Neuron (in vitro differentiated cells): Measurements from ENCODE around the gene PRR5L.

Experiments used
- H2AFZ ChIP-seq: one replicate; pipeline ENCODE4 v1.6.1; 2013; ENCODE audit warnings: low read depth, mild to moderate bottlenecking, inconsistent platforms, low read length, moderate library complexity
- H3K27me3 ChIP-seq: one replicate; pipeline ENCODE4 v1.6.1; 2013; ENCODE audit warnings: low read length; ENCODE audit not compliant: insufficient read depth
- H3K36me3 ChIP-seq: one replicate; pipeline ENCODE4 v1.6.1; 2013; ENCODE audit warnings: low read length; ENCODE audit not compliant: insufficient read depth
- H3K4me1 ChIP-seq: one replicate; pipeline ENCODE4 v1.6.1; 2013; ENCODE audit warnings: low read length; ENCODE audit not compliant: insufficient read depth
- H3K4me3 ChIP-seq: 2 replicates; pipeline ENCODE4 v1.5.1; 2013; ENCODE audit warnings: mild to moderate bottlenecking, low read length, moderate library complexity
- H3K9me3 ChIP-seq: one replicate; pipeline ENCODE4 v1.6.1; 2013; ENCODE audit warnings: low read length

PRR5L gene

GRCh38 chr11:36265793-36266628, 30.1 kb upstream of the PRR5L start:
- peaks cover 3% of the 10 kb centered on the region for H3K4me1 ChIP-seq
- H3K4me3 ChIP-seq, result no peak overlapping the region
- H3K9me3 ChIP-seq, result peaks cover 3% of the 10 kb centered on the region
- H2AFZ ChIP-seq, result no peak overlapping the region
- H3K36me3 ChIP-seq, result no peaks in the 10 kb centered on the region
- H3K27me3 ChIP-seq, result no peaks in the 10 kb centered on the region

GRCh38 chr11:36266767-36267166, 29.3 kb upstream of the PRR5L start:
- peaks cover 8% of the 10 kb centered on the region for H3K9me3 ChIP-seq
- no peak overlapping the region for H3K4me3 ChIP-seq
- no peak overlapping the region for H2AFZ ChIP-seq
- peaks cover 3% of the 10 kb centered on the region for H3K4me1 ChIP-seq
- peaks cover under 1% of the 10 kb centered on the region for H3K36me3 ChIP-seq
- H3K27me3 ChIP-seq, result no peaks in the 10 kb centered on the region

GRCh38 chr11:36268337-36268985, 27.6 kb upstream of the PRR5L start:
- Histone ChIP-seq H3K36me3 (peaks cover 4% of the 10 kb centered on the region), H3K27me3 (no peaks in the 10 kb centered on the region), H2AFZ (no peak overlapping the region), H3K4me3 (no peak overlapping the region), H3K4me1 (peaks cover 15% of the 10 kb centered on the region), H3K9me3 (peaks cover 10% of the 10 kb centered on the region)

- Histone ChIP-seq H3K4me1 (peaks cover 15% of the 10 kb centered on the region), H3K9me3 (peaks cover 14% of the 10 kb centered on the region)
These were observed 25.4 kb upstream of the PRR5L start for GRCh38 chr11:36270701-36271100.

DNA sequence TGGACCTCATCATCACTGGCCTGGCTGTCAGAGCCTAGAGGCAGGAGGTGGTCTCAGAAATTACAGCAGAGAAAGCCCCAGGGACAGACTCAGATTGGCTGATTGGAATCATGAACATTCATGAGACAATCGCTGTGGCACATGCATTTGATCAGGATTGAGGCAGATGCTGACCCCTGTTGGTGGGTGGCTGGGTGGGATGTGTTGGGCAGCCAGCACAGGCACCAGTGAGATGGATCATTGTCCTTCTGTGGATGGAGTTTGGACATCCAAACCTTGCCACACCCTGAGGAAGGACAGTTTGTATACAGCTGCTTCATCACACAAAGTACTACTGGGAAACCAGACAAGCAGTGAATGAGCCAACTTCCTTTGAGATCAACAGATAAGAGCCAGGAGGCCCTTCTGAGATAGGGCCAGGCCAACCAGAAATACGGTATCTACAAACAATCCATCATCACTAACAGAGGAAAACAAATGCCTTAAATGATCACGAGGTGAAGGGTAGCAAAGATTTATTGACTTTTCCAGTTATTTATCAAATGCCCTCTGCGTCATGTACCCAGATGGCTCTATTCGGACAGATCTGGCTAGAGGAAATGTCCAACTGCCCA, 24.2 kb upstream of the PRR5L start:
- H3K36me3 ChIP-seq, result peaks cover 11% of the 10 kb centered on the region
- no peak overlapping the region for H3K4me3 ChIP-seq
- H2AFZ ChIP-seq, result no peak overlapping the region

More at GRCh38 chr11:36270701-36271100, 25.4 kb upstream of the PRR5L start:
- H3K4me3 ChIP-seq, result no peak overlapping the region
- peaks cover 11% of the 10 kb centered on the region for H3K36me3 ChIP-seq
- H3K27me3 ChIP-seq, result no peaks in the 10 kb centered on the region
- no peak overlapping the region for H2AFZ ChIP-seq

GRCh38 chr11:36273110-36273509, 23.0 kb upstream of the PRR5L start:
- Histone ChIP-seq H3K4me3 (no peak overlapping the region), H3K9me3 (peaks cover 14% of the 10 kb centered on the region), H3K36me3 (peaks cover 11% of the 10 kb centered on the region), H3K4me1 (peaks cover 21% of the 10 kb centered on the region), H2AFZ (no peak overlapping the region), H3K27me3 (no peaks in the 10 kb centered on the region)

More for the DNA sequence above, 24.2 kb upstream of the PRR5L start:
- H3K4me1 ChIP-seq, result peaks cover 12% of the 10 kb centered on the region
- no peaks in the 10 kb centered on the region for H3K27me3 ChIP-seq
- H3K9me3 ChIP-seq, result peaks cover 14% of the 10 kb centered on the region

DNA sequence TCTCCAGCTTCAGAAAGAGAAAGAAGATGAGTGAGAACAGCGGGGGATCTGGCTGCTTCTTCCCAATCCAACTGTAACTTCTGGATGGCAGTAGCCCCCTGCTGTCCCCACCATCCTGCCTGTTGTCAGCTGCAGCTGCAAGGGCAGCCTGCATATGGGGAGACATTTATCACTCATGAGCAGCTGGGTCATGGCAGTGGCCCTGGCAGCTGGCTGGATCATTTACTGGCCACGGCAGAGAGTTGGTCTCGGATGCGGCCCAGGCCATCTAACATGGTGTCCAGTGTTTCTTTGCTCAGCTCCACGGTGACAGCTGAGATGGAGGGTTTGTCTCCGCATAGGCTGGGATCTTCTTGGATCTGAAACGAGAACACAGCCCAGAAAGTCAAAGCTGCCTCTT, 21.7 kb upstream of the PRR5L start:
- H3K27me3 ChIP-seq, result no peaks in the 10 kb centered on the region
- H3K9me3 ChIP-seq, result peaks cover 14% of the 10 kb centered on the region
- H2AFZ ChIP-seq, result no peak overlapping the region
- H3K4me3 ChIP-seq, result no peak overlapping the region
- peaks cover 34% of the 10 kb centered on the region for H3K4me1 ChIP-seq
- H3K36me3 ChIP-seq, result peaks cover 11% of the 10 kb centered on the region

- peaks cover 12% of the 10 kb centered on the region for H3K9me3 ChIP-seq
- no peak overlapping the region for H3K4me3 ChIP-seq
- no peak overlapping the region for H2AFZ ChIP-seq
- no peaks in the 10 kb centered on the region for H3K27me3 ChIP-seq
- H3K36me3 ChIP-seq, result peaks cover 7% of the 10 kb centered on the region
- H3K4me1 ChIP-seq, result peaks cover 33% of the 10 kb centered on the region
These were observed 17.4 kb upstream of the PRR5L start for GRCh38 chr11:36278531-36279282.

DNA sequence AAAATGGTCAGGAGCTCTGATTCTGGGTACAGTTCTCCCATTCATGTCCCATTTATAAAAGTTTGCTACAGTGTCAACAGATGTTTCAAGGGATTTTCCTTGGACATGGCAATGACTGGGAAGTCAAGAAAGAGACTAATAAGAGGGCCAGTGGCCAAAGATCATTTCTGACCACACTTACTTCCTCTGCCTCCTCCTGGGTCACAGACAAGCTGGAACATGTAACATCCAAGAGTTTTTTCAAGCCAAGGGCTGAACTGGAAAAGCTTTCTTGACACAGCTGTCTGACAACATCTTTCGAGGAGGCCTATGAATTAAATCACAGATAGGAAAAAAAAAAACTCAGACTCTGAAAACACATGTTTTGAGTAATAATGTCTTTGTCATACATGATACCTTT, 15.6 kb upstream of the PRR5L start:
- H3K36me3 ChIP-seq, result no peaks in the 10 kb centered on the region
- H3K4me3 ChIP-seq, result no peak overlapping the region
- peaks cover 8% of the 10 kb centered on the region for H3K9me3 ChIP-seq
- no peak overlapping the region for H2AFZ ChIP-seq
- H3K27me3 ChIP-seq, result no peaks in the 10 kb centered on the region
- peaks cover 33% of the 10 kb centered on the region for H3K4me1 ChIP-seq

GRCh38 chr11:36281850-36282249, 14.2 kb upstream of the PRR5L start:
- H3K4me1 ChIP-seq, result peaks cover 33% of the 10 kb centered on the region
- H2AFZ ChIP-seq, result no peak overlapping the region
- no peaks in the 10 kb centered on the region for H3K27me3 ChIP-seq
- peaks cover 8% of the 10 kb centered on the region for H3K9me3 ChIP-seq
- no peak overlapping the region for H3K4me3 ChIP-seq
- H3K36me3 ChIP-seq, result no peaks in the 10 kb centered on the region

GRCh38 chr11:36282926-36283325, 13.2 kb upstream of the PRR5L start:
- Histone ChIP-seq H3K27me3 (no peaks in the 10 kb centered on the region), H3K4me1 (peaks cover 26% of the 10 kb centered on the region), H3K36me3 (no peaks in the 10 kb centered on the region), H2AFZ (no peak overlapping the region), H3K9me3 (peaks cover 8% of the 10 kb centered on the region), H3K4me3 (no peak overlapping the region)

- Histone ChIP-seq H3K4me1 (peaks cover 9% of the 10 kb centered on the region), H2AFZ (peak overlapping the region; percentile 62), H3K9me3 (no peaks in the 10 kb centered on the region), H3K27me3 (no peaks in the 10 kb centered on the region), H3K4me3 (peak overlapping the region; percentile 76), H3K36me3 (no peaks in the 10 kb centered on the region)
These were observed 7.5 kb upstream of the PRR5L start for GRCh38 chr11:36288442-36289225.
